Amniotic epithelial cell (primary cell): Measurements from ENCODE around the gene TAOK1.
"Not testable (repeated sequence)": the region's sequence is repeated elsewhere in the genome, so short reads cannot be mapped to it uniquely, and the experiment has no call there.

Source experiments
- DNase-seq: peaks from one replicate; pipeline ENCODE4 v3.0.0-alpha.2; 2010; ENCODE audit warnings: low read depth

TAOK1 gene

DNA sequence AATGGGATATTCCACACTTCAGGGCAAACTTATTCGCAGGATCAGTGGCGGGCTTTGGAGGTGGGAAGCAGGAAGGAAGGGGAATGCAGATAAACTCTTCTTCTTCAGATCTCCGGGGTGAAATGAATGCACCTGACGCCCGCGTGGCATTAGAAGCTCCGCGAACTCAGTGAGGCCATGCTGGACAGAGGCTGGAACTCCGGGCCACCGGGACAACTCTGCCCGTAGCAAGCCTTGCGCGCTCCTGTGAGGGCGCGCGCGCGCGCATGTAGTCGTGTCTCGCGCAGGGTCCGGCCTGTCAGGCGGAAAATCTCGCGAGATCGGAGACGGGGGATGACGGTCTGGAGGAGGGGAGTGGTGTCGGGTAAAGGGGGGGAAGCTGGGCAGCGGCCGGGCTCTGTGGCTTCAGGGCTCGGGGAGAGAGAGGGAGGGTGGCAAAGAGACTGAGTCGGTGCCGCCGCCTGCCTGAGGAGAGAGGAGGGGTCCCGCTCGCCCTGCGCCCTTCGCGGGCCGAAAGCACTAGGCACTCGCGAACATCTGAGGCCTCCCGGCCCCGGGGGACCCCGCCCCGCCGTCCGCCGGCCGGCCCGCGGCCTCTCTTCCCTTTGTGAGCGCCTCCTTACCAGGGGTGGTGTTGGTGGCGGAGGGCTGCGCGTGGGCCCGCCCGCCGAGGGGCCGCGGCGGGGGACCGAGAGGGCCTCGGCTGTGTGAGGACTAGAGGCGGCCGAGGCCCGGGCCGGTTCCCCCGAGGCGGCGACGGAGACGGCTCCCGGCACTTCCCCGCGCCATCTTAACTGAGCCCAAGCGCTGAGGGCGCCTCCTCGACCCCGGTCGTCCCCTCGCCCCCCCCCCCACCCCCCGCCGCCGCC lies at the start of gene TAOK1:
Gene TAOK1 (plus strand): TSS at position 382 of the 869 bp plus-strand sequence. CDS start 61,186 bp downstream, outside the sequence.
- peak; percentile 96 for DNase-seq

DNA sequence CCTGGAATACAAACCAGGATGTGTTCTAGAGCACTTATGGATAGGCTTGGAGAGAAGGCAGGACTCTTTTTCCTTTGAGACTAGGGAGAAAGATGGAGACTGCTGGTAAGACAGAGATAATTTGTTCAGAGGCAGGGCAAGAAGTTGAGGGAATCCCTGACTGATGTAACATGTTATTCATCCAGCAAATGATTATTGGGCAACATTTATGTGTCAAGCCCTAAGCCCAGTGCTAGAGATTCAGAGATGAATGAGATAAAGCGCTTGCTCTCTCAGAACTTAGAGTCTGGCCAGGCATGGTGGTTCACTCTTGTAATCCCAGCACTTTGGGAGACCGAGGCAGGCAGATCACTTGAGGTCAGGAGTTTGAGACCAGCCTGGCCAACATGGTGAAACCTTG lies 48.4 kb upstream of the TAOK1 start:
- peak; percentile 96 for DNase-seq

GRCh38 chr17:29342158-29342765 lies 47.9 kb upstream of the TAOK1 start:
- no peak for DNase-seq

DNA sequence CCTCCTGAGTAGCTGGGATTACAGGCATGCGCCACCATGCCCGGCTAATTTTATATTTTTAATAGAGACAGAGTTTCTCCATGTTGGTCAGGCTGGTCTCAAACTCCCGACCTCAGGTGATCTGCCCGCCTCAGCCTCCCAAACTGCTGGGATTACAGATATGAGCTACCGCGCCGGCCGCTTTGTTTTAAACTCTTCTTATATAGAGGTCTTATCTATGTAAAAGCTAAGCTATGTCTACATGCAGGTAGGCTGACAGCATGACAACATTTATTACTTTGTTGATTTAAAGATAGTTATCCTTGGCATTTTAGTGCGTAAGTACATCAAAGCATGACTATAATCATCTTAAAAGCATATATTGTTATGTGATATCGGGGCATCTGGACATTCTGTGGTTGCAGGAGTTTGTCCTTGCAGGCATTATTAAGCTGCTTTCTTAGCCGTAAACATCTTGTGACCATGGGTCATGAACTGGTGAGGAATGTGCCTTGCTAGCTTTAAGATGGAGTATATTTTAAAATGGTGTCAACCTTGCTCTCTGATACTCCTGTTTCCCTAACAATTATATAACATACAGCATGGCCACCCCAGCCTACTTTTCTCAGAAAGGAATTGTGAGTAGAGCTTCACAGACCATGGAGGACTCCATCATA lies 45.8 kb upstream of the TAOK1 start:
- DNase-seq, result peak; percentile 92

DNA sequence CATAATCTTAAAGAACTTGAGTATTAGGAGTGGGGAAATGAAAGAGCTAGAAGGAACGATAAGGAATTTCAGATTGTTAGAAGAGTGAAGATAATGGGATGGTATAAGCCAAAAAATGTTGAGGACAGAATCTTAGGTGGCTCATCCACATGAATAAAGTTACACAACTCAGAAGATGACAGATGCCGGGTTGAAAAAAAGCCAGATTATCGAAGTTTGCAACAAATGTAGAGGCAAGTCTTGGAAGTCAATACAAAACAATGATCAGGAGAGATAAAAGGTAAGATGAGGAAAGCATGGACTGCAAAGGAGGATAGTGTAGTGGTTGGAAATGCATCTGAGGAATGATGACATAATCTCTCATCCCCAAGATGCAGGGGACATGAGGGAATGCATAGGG lies 45.1 kb upstream of the TAOK1 start:
- no peak for DNase-seq

- DNase-seq, result not testable (repeated sequence)
Measured at GRCh38 chr17:29345470-29345869, 44.7 kb upstream of the TAOK1 start.

DNA sequence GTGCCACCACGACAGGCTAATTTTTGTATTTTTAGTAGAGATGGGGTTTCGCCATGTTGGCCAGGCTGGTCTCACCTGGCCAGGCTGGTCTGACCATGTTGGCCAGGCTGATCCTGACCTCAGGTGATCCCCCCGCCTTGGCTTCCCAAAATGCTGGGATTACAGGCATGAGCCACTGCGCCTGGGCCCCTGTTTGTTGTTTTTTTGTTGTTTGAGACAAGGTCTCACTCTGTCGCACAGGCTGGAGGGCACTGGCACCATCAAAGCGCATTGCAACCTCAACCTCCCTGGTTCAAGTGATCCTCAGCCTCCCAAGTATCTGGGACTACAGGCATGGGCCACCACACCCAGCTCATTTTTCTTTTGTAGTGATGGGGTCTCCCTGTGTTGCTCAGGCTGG lies 43.7 kb upstream of the TAOK1 start:
- no peak for DNase-seq

DNA sequence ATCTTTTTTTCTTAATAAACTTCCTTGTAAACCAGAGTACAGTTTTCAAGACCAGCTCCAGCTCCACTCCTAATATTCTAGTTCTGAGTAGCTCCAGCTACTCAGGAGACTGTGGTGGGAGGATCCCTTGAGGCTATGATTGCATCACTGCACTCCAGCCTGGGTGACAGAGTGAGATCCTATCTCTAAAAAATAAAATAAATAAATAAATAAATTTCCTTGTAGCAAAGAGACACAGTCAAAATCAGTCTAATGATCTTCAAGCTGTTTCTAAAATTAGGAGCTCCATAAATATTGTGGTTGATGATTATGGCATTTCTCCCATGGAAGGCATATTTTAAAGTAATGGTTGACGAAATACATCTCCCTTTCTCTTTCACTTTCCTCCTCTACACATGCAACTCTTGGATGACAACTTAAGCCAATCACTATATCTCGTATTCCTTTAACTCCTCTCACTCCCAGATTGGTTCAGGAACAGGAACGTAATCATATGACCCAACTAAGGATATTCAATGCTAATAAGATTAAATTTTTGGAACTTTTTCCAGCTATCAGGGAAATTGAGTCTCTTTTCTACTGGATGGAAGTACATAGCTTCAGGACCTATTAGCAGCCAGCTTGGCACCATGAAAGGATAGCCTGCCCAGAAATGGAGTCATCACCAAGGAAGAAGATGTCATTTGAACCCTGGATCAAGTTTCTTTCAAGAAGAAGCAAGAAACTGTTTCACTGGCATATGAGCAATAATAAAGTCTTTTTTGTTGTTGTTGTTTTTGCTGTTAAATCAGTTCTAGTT lies 42.1 kb upstream of the TAOK1 start:
- DNase-seq, result peak; percentile 78

GRCh38 chr17:29349409-29349808 lies 40.8 kb upstream of the TAOK1 start:
- DNase-seq, result no peak

DNA sequence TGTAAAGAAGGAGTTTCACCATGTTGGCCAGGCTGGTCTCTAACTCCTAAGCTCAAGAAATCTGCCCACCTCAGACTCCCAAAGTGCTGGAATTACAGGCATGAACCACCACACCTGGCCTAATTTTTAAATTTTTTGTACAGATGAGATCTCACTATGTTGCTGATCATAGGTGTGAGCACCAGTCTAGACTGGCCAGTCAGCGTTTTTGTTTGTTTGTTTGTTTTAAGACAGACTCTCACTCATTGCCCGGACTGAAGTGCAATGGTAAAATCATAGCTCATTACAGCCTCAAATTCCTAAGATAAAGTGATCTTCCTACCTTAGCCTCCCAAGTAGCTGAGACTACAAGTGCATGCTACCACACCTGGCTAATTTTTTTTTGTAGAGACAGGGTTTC lies 38.0 kb upstream of the TAOK1 start:
- no peak for DNase-seq

DNA sequence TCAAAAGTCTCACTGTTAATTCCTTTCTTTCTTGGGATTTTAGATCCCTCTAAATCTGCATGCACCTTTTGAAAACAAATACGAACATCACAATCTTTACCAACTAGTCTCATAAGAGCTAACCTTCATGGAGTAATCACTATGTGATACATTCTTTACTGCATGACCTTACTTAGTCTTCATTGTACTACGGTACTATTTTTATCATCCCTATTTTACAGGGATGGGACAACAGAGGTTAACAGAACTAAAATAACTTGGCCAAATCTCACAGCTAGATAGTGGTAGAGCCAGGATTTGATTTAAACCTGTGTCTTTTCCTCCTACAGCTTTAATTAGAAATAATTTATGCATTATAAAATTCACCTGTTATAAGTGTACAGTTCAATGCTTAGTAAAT lies 32.9 kb upstream of the TAOK1 start:
- no peak for DNase-seq

DNA sequence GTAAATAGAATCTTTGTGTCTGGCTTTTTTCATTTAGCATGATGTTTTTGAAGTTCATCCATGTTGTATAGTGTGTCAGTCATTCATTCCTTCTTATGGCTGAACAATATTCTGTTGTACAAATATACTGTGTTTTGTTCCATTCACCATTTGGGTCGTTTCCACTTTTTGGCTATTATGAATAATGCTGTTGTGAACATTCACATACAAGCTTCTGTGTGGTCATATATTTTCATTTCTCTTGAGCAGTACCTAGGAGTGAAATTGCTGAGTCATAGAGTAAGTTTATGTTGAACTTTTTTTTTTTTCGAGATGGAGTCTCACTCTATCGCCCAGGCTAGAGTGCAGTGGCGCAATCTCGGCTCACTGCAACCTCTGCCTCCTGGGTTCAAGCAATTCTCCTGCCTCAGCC lies 32.3 kb upstream of the TAOK1 start:
- DNase-seq, result peak; percentile 59

- peak; percentile 60 for DNase-seq
Measured at GRCh38 chr17:29358416-29358815, 31.7 kb upstream of the TAOK1 start.

DNA sequence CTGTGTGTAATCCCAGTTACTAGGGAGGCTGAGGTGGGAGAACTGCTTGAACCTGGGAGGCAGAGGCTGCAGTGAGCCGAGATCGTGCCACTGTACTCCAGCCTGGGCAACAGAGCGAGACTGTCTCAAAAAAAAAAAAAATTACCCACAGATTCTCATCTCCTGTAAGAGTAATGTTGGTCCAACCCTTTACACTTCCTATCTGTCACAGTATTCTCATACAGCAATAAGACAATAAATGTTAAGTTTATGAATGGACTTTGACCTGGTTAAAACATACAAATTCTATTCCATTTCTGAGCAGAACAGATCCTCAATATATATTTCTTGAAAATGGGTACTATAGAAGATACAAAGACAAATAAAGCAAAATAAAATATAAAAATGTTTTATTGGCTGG lies 30.4 kb upstream of the TAOK1 start:
- DNase-seq, result no peak

GRCh38 chr17:29363716-29364115 lies 26.4 kb upstream of the TAOK1 start:
- no peak for DNase-seq

DNA sequence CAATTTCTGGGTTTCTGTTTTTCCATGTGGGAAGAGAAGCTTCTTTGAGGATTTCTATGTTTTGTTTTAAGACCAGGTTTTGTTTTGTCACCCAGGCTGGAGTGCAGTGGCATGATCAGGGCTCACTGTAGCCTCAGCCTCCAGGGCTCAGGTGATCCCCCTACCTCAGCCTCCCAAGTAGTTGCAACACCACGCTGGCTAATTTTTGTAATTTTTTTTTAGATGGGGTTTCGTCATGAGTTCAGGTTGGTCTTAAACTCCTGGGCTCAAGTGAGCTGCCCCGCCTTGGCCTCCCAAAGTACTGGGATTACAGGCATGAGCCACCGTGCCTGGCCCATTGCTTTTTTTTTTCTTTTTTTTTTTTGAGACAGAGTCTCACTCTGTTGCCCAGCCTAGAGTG lies 25.5 kb upstream of the TAOK1 start:
- DNase-seq, result no peak

GRCh38 chr17:29368161-29368560 lies 22.0 kb upstream of the TAOK1 start:
- DNase-seq, result no peak

- DNase-seq, result no peak
Measured at GRCh38 chr17:29368926-29369325, 21.2 kb upstream of the TAOK1 start.

DNA sequence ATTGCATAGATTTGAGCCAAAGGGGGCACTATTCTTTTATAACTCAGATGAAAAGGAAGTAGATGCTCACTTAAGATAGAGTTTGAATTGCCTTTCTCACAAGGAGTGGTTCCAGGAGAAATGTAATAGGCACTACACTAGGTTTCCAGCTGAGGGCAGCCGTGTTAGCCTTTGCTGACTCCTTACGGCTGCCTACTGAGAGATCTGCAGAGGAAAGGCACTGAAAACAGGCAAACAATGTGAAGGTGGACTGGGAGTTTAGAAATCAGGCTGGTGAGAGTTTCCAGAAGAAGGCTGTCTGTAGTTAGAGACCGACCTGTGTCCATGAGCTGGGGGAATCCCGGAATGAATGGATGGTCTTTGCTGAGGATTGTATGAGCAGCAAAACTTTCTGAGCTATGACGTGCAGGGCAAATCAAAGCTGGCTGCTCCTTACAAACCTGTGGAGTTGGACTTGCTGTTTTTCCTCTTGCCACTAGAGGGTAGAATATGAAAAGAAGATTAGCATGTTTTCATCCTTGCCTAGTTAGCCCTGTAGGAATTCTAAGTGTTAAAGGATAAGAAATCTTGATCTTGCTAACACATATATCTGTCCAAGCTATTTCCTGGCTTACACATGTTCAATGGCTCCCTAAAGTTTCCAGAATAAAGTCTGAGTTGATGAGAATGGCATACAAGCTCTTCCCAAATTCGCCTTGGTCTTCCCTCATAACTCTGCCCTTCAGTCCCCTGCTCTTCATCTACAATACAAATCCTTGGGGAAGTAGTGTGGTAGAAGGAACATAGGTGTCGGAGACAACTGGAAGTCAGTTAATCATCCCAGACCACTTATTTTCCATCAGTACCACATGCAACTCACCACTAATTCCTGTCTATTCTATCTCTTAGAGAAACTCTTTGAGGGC lies 20.1 kb upstream of the TAOK1 start:
- peak; percentile 85 for DNase-seq

- peak; percentile 96 for DNase-seq
Measured at GRCh38 chr17:29376667-29377270, 13.4 kb upstream of the TAOK1 start.

DNA sequence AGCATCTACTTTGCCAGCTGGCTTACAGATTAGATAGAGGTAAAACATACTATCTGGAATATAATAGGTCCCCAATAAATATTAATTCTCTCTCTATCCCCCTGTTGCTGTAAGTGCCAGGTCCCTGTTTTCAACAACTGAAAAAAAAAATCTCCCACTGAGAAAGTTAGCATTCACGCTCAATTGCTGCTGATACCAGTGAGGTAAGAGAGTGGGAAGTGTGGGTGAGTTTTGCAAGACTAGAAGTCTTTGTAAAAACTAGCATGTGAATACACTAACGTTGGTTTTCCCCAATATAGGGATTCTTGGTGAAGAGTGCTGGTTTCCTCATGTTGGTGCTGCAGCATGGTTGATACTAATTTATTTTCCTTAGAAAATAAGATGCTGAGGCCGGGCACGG lies 11.7 kb upstream of the TAOK1 start:
- DNase-seq, result peak; percentile 73
